Astrocyte (in vitro differentiated cells and primary cell): Measurements from ENCODE around the gene TMEM8B. TPM values are rescaled to one million over a fixed set of nuclear protein-coding genes. Genes with fewer than 3 reads are reported as not detected.

Source experiments
- DNase-seq: peaks from one replicate; pipeline ENCODE4 v3.0.0-alpha.2; 2010; ENCODE audit warnings: low read depth
- FAIRE-seq: peaks from 2 replicates; lab custom pipeline; 2011; peaks lifted over from hg19 to GRCh38; lab: Jason Lieb, UNC
- H2AFZ ChIP-seq: 2 replicates; pipeline ENCODE4 v1.6.0; 2012; ENCODE audit warnings: low read depth, low read length, inconsistent platforms
- H3K27ac ChIP-seq: 2 replicates; pipeline ENCODE4 v1.5.1; 2011; ENCODE audit warnings: low read depth, low read length, inconsistent platforms
- H3K27me3 ChIP-seq: 2 replicates; pipeline ENCODE4 v1.6.0; 2011; ENCODE audit warnings: low read length, inconsistent platforms; ENCODE audit not compliant: insufficient read depth
- H3K36me3 ChIP-seq: 2 replicates; pipeline ENCODE4 v1.5.1; 2011; ENCODE audit warnings: low read length, inconsistent platforms; ENCODE audit not compliant: insufficient read depth
- H3K4me1 ChIP-seq: 2 replicates; pipeline ENCODE4 v1.5.1; 2011; ENCODE audit warnings: low read length, inconsistent platforms; ENCODE audit not compliant: insufficient read depth
- H3K4me2 ChIP-seq: 2 replicates; pipeline ENCODE4 v1.6.0; 2012; ENCODE audit warnings: low read length, inconsistent platforms
- H3K4me3 ChIP-seq: 2 replicates; pipeline ENCODE4 v1.5.1; 2011; ENCODE audit warnings: low read depth, mild to moderate bottlenecking, low read length, inconsistent platforms; ENCODE audit not compliant: insufficient read depth
- H3K79me2 ChIP-seq: 2 replicates; pipeline ENCODE4 v1.6.0; 2012; ENCODE audit warnings: mild to moderate bottlenecking, low read length, inconsistent platforms; ENCODE audit not compliant: insufficient read depth
- H3K9ac ChIP-seq: 2 replicates; pipeline ENCODE4 v1.6.0; 2012; ENCODE audit warnings: mild to moderate bottlenecking, low read length, inconsistent platforms
- H3K9me3 ChIP-seq: 2 replicates; pipeline ENCODE4 v1.5.1; 2012; ENCODE audit warnings: low read depth, mild to moderate bottlenecking, low read length, inconsistent platforms; ENCODE audit not compliant: insufficient read depth
- H4K20me1 ChIP-seq: 2 replicates; pipeline ENCODE4 v1.6.0; 2012; ENCODE audit warnings: low read length, inconsistent platforms; ENCODE audit not compliant: insufficient read depth
- H3K27ac Mint-ChIP-seq: one replicate; pipeline ENCODE4 v1.8.0; 2021; ENCODE audit warnings: mild to moderate bottlenecking, mixed read lengths; ENCODE audit not compliant: unreplicated experiment
- H3K27me3 Mint-ChIP-seq: one replicate; pipeline ENCODE4 v1.8.0; 2021; ENCODE audit warnings: low read depth, mixed read lengths; ENCODE audit not compliant: unreplicated experiment
- H3K36me3 Mint-ChIP-seq: one replicate; pipeline ENCODE4 v1.8.0; 2021; ENCODE audit warnings: low read depth, mixed read lengths; ENCODE audit not compliant: unreplicated experiment
- H3K4me1 Mint-ChIP-seq: one replicate; pipeline ENCODE4 v1.8.0; 2021; ENCODE audit warnings: low read depth, mixed read lengths; ENCODE audit not compliant: unreplicated experiment
- H3K4me3 Mint-ChIP-seq: one replicate; pipeline ENCODE4 v1.8.0; 2021; ENCODE audit warnings: mild to moderate bottlenecking, moderate library complexity, mixed read lengths; ENCODE audit not compliant: unreplicated experiment
- H3K9me3 Mint-ChIP-seq: one replicate; pipeline ENCODE4 v1.8.0; 2021; ENCODE audit warnings: mild to moderate bottlenecking, mixed read lengths; ENCODE audit not compliant: unreplicated experiment
- EZH2 ChIP-seq: IDR thresholded peaks from 2 replicates; pipeline ENCODE4 v1.6.1; 2012; ENCODE audit warnings: mild to moderate bottlenecking, low read length, inconsistent platforms; ENCODE audit not compliant: insufficient read depth
- total RNA-seq: library from RNA; stranded (reverse); gene quantifications from 2 replicates; pipeline ENCODE4 v1.2.1, GENCODE V29; 2021
- TF ChIP-seq, protein P1 (sequence below): IDR thresholded peaks from 2 replicates; pipeline ENCODE4 v1.5.1; 2011; ENCODE audit warnings: low read depth, mild to moderate bottlenecking, inconsistent platforms, low read length, moderate library complexity; ENCODE audit not compliant: insufficient read depth

The TMEM8B gene
- total RNA-seq, 1 donor from 2014 or later: 8.9 TPM

DNA sequence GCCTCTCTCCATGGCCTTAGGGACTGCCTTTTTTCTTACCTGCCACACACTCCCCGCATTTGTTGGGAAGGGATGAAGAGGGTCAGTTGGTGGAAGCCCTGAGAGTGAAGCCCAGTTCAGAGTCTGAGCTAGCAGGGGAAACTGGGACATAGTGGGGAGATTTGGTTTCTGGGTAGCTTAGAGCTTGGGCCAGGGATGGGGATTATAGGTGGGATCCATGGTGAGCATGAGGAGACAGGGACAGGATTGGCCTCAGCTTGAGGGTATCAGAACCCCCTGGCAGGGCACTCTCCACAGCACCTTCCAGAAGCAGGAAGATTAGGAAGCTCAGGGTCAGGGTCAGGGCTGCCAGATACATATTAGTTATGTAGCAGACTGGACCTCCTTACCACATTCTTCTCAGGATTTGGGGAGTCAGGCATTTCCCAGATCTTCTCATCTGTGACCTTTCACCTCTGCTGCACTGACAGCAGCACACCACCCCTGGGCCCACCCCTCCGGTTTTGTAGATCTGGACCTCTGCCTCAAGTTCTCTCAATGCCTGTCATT is 23.3 kb downstream of the TMEM8B start:
- no peak overlapping the region for H3K4me2 ChIP-seq
- TF ChIP-seq EZH2: no peak
- TF ChIP-seq, protein P1, sequence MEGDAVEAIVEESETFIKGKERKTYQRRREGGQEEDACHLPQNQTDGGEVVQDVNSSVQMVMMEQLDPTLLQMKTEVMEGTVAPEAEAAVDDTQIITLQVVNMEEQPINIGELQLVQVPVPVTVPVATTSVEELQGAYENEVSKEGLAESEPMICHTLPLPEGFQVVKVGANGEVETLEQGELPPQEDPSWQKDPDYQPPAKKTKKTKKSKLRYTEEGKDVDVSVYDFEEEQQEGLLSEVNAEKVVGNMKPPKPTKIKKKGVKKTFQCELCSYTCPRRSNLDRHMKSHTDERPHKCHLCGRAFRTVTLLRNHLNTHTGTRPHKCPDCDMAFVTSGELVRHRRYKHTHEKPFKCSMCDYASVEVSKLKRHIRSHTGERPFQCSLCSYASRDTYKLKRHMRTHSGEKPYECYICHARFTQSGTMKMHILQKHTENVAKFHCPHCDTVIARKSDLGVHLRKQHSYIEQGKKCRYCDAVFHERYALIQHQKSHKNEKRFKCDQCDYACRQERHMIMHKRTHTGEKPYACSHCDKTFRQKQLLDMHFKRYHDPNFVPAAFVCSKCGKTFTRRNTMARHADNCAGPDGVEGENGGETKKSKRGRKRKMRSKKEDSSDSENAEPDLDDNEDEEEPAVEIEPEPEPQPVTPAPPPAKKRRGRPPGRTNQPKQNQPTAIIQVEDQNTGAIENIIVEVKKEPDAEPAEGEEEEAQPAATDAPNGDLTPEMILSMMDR: no peak
- no peak for FAIRE-seq
- H3K27me3 ChIP-seq: no peaks in the 10 kb centered on the region
- H3K36me3 Mint-ChIP-seq: peaks cover 14% of the 10 kb centered on the region
- H2AFZ ChIP-seq: no peak overlapping the region
- no peaks in the 10 kb centered on the region for H4K20me1 ChIP-seq
- no peak overlapping the region for H3K27ac Mint-ChIP-seq
- no peaks in the 10 kb centered on the region for H3K79me2 ChIP-seq
- no peak overlapping the region for H3K4me3 ChIP-seq
- no peak overlapping the region for H3K9ac ChIP-seq
- H3K4me1 ChIP-seq: peaks cover 9% of the 10 kb centered on the region
- H3K27ac ChIP-seq: no peak overlapping the region
- no peaks in the 10 kb centered on the region for H3K9me3 ChIP-seq
- peaks cover 3% of the 10 kb centered on the region for H3K9me3 Mint-ChIP-seq
- H3K36me3 ChIP-seq: no peaks in the 10 kb centered on the region
- peaks cover 8% of the 10 kb centered on the region for H3K4me1 Mint-ChIP-seq
- H3K4me3 Mint-ChIP-seq: no peak overlapping the region
- peaks cover 45% of the 10 kb centered on the region for H3K27me3 Mint-ChIP-seq
- DNase-seq: no peak

DNA sequence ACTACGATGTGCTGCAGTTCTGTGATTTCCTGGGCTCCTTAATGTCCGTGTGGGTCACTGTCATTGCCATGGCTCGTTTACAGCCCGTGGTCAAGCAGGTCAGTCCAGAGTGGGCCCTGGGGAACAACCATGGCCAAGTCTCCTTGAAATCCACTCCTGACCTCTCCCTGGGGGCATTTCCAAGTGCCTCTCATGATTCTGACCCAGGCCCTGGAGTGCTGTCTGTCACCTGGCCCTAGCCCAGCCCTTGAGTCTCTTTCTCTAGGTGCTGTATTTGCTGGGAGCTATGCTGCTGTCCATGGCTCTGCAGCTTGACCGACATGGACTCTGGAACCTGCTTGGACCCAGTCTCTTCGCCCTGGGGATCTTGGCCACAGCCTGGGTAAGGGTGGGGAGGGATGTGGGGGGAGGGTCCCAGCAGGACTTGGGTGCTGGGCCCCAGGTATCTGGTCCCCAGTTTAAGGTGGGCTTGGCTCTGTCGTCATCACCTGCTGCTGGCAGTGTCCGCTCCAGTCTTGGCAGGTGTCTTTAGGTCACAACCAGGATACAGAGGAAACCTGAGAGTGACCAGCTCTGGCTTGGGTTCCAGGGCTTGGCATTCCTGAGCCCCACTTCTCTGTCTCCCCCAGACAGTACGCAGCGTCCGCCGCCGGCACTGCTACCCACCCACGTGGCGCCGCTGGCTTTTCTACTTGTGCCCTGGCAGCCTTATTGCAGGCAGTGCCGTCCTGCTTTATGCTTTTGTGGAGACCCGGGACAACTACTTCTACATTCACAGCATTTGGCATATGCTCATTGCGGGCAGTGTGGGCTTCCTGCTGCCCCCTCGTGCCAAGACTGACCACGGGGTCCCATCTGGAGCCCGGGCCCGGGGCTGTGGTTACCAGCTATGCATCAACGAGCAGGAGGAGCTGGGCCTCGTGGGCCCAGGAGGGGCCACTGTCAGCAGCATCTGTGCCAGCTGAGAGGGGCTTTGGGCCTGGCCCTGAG is 24.1 kb downstream of the TMEM8B start:
- no peak for FAIRE-seq
- H3K4me1 Mint-ChIP-seq: peaks cover 2% of the 10 kb centered on the region

More for the DNA sequence above, 24.1 kb downstream of the TMEM8B start:
- H4K20me1 ChIP-seq: no peaks in the 10 kb centered on the region
- peaks cover 10% of the 10 kb centered on the region for H3K36me3 Mint-ChIP-seq
- H3K27ac ChIP-seq: no peak overlapping the region
- H3K4me3 Mint-ChIP-seq: no peak overlapping the region
- no peak overlapping the region for H3K4me3 ChIP-seq
- peaks cover 44% of the 10 kb centered on the region for H3K27me3 Mint-ChIP-seq
- no peak overlapping the region for H3K9ac ChIP-seq
- H3K9me3 ChIP-seq: no peaks in the 10 kb centered on the region
- no peaks in the 10 kb centered on the region for H3K27me3 ChIP-seq
- H3K4me2 ChIP-seq: no peak overlapping the region
- peaks cover 1% of the 10 kb centered on the region for H3K9me3 Mint-ChIP-seq
- TF ChIP-seq, protein P1: no peak
- TF ChIP-seq EZH2: no peak
- H3K79me2 ChIP-seq: no peaks in the 10 kb centered on the region
- no peak for DNase-seq
- H2AFZ ChIP-seq: no peak overlapping the region
- H3K4me1 ChIP-seq: peaks cover 3% of the 10 kb centered on the region
- no peak overlapping the region for H3K27ac Mint-ChIP-seq
- H3K36me3 ChIP-seq: no peaks in the 10 kb centered on the region
